ENCODE data around the gene PHF10.
"Not testable (repeated sequence)": the region's sequence is repeated elsewhere in the genome, so short reads cannot be mapped to it uniquely, and the experiment has no call there.

PHF10 gene

DNA sequence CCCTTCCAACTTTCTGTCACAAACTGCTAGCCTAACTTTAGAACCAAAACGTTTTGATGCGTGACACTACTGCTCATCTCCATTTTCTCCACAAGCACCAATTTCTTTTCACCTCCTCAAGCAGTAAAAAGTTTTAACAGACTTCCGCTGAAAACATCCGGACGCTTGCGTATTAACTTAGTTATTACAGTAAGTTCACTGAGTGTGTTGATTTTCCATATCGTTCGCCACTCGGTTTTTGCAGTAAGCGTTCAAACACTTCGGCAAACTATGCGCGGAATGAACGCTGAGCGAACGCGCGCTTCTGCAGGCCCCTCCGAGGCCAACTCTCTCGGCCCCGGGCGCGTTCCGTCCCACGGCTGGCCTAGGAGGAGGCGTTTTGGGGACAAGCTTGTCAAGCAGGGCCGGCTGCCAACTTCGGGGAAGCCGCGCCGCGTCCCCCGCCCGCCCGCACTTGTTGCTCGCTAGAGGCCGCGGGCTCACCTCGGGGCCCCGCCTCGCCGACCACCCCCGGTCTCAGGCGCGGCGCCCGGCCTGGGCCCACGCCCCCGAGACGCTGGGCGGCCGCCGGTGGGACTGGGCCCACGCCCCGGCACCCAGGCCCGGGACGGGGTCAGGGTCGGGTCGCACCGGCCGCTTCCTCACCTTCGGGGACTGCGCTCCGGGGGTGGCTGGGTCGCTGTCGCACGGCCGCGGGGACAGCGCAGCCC, 945 bp downstream of the PHF10 start:
- peak; percentile 34 to 42 for DNase-seq (ENCODE audit: low read depth in 2 of 2)

DNA sequence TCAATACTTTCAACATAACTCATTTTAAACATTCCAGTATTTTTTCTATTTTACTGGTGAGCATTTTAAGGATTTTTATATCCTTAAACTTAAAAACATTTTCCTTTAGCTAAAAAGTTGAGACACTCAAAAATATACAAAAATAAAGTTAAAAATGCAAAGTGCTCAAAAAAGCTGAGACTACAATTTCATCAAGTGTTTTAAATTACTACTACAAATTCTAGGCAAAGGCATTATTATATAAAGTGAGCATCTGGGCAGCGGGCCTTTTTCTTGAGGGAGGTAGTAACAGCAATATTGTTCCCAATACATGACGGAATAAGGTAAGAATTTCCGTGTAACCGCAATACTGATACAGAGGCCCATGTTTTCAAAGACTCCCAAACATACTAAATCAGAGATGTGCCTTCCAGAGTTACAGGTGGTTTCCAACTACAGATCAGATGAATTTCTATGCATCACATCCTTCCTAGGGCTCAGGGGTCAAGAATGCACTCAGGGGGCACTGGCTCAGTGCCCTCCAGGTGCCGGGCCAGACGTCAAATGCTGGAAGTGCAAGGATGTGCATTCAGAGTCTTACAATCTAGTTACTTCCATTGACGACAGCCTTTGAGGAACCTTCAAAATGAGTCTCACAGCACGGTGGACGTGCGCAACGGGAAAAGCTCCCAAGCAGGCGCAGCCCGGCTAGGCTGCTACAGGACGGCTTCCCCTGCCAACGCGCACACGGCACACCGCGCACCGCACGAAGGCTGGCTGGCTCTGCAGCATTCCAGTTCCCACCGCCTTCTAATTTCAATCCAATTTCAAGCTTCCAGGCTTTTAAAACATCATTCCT, 1.7 kb downstream of the PHF10 start:
- DNase-seq (ENCODE audit: low read depth in 2 of 2): no peak

DNA sequence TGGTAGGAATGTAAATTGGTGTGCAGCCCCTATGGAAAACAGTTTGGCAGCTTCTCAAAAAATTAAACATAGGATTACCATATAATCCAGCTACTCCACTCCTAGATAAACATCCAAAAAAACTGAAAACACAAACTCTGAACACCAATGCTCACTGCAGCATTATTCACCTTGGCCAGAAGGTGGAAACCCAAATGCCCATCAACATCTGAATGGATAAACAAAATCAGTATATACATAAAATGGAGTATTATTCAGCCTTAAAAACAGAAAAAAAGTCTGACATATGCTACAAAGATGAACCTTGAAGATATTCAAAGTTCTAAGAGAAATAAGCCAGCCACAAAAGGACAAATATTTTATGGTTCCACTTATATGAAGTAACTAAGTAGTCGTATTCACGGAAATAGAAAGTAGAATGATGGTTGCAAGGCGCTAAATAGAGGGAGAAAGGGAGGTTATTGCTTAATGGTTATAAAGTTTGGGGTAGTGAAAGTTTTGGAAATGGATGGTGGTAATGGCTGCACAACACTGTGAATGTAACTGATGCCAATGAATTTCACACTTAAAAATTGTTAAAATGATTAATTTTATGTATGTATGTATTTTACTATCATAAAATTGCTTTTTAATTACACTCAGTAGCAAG, 4.0 kb downstream of the PHF10 start:
- DNase-seq (ENCODE audit: low read depth in 2 of 2): no peak

DNA sequence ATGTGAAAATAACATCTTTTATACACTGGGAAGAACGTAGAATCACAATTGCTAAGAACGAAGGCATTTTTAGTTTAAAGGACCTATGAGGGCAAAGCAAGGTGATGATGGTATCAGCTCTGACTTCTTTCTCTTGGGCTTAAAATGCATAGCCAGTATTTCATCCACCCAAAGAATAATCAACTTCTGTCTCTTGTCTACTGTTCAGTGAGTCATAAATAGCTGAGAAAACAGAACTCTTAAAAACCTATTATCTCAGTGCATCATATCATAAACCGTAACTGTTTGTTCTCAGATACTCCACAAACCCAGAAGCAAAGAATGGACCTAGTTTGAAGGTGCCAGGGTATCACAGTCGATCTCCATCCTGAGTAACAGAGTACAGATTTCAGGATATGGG, 5.2 kb downstream of the PHF10 start:
- DNase-seq (ENCODE audit: low read depth in 2 of 2): no peak

DNA sequence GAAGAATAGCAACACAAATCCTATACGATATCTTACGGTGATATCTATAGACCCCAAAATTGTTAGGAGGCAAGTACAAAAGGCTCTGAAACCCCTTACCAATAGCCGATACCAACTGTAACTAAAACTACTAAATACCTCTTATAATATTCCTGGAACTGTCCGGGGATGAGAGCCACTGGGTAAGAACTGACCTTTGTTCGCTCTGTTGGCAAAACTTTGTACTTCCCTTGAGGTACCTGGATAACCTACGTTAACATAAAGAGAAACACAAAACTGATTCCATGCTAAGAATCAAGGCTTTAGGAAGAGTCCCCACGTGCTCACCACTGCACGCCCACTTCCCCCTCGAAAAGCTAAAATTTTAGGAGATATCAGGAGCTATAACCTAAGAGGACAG, 9.7 kb downstream of the PHF10 start:
- DNase-seq (ENCODE audit: low read depth in 2 of 2): no peak

DNA sequence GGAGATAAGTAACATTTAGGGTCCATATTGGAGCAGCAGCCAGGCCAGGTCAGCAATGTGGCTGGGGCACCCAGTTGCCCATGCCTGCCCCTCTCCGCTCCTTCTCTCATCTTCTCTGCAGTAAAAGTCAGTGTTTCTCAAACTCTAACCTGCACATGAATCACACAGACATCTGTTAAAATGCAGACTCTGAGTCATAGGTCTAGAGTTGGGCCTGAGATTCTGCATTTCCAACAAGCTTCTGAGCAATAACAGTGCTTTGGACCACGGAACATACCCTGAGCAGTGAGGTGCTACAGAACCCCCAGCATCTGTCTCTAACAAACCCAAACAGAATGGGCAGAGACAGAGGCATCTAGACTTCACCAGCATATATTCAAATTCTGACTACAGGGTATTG, 10.1 kb downstream of the PHF10 start:
- no peak for DNase-seq (ENCODE audit: low read depth in 2 of 2)

DNA sequence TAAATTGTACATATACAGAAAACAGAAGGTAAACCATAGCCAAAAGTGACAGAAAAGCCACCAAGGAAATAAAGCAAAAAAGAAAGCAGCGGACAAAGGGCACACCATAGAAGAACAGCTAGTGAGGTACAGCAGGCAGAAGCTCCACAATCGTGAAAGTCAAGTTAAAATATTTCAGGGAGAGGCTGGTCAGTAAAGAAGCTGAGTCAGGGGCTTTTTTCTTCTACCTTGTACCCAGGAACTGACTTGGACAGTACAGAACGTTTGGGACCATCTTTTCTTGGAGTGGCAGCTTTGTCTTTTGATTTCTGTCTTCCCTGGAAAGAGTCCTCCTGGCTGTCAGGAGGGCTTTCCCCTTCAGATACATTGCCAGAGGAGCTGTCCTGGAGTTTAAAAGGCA, 14.3 kb downstream of the PHF10 start:
- no peak for DNase-seq (ENCODE audit: low read depth in 2 of 2)

DNA sequence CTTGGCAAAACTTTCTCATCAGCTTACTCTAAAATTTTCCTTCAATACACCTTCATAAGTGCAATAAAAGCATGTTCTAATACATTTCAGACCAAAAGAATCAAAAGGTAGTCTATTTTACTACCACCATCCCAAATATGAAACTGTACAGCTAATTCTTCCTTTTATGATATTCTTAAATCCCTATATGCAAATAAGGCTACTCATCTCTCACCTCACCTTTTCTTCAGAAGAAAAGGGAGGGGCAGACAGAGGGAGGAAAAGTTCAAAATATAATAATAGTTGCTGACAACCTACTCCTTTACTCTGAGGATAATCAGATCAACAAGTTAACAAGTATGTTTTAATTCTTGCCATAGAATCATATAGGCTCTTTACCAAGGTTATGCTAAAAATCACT, 15.0 kb downstream of the PHF10 start:
- no peak for DNase-seq (ENCODE audit: low read depth in 2 of 2)

DNA sequence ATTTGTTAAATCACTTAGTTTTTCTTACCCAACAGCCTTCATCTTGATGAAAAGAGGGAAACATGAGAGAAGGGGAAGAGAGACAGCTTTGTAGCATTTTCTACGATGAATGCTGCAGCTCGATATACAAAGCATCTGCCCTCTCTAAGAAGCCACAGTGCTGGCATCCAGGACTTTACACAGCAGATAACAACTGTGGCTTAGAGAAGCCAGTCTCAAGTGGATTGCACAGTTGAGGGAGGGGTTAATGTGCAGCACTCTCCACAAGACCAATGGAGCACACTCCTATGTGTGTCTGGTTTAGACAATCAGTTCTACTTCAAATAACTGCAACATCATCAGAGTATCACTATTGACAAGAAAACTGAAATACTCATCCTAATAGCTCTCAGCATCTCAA, 16.5 kb downstream of the PHF10 start:
- DNase-seq (ENCODE audit: low read depth in 2 of 2): no peak

DNA sequence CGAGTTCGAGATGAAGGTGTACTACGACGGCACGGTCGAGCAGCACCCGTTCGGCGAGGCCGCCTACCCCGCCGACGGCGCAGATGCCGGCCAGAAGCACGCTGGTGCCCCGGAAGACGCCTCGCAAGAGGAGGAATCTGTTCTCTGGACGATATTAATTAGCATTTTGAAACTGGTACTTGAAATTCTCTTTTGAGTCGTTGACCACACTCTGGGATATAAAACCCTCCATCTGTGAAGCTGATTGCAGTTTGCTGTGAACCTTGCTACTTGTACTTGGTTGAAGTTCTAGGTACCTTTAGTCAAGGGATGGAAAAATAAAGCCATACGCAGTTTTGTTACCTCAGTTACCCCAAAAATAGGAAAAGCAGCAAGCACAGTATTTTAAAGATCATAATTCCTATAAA, 21.5 kb downstream of the PHF10 start:
- DNase-seq (ENCODE audit: low read depth in 2 of 2): no peak

DNA sequence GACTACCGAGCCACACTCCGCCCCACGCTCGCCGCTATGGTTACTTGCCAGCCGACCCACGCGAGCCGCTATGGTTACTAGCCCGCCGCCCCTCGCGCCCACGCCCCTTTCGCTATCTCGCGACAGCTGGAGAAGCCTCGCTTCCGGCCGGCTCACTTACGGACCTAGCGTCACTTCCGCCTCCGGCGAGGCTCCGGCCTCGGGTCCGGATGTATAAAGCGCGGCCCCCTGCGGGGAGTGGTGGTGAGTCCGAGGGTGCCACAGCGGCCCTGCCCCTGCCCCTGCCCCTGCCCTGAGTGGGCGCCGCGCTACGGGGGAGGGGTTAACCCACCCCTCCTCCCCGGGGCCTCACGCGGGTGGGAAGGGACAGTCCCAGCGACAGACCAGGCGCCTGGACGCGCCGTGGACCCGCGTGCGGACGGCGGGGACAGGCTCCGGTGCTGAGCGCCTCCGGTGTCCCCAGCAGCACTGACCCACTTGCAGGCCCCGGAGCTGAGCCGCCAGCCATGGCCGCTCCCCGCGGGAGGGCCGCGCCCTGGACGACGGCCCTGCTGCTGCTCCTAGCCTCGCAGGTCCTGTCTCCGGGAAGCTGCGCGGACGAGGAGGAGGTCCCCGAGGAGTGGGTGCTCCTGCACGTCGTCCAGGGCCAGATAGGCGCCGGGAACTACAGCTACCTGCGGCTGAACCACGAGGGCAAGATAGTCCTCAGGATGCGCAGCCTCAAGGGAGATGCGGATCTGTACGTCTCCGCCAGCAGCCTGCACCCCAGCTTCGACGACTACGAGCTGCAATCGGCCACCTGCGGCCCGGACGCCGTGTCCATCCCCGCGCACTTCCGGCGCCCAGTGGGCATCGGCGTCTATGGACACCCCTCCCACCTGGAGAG, 22.1 kb downstream of the PHF10 start, which contains the start of the genes C6orf120 and WDR27:
TSS of gene C6orf120 (plus strand) at position 173 of the 886 bp plus-strand sequence. CDS start at position 507, 334 bp downstream.
TSS of gene WDR27 (minus strand) at position 76 of the 886 bp plus-strand sequence. CDS start 13,024 bp downstream, outside the sequence.
- DNase-seq (ENCODE audit: low read depth in 2 of 2): peak; percentile 97 to 98

DNA sequence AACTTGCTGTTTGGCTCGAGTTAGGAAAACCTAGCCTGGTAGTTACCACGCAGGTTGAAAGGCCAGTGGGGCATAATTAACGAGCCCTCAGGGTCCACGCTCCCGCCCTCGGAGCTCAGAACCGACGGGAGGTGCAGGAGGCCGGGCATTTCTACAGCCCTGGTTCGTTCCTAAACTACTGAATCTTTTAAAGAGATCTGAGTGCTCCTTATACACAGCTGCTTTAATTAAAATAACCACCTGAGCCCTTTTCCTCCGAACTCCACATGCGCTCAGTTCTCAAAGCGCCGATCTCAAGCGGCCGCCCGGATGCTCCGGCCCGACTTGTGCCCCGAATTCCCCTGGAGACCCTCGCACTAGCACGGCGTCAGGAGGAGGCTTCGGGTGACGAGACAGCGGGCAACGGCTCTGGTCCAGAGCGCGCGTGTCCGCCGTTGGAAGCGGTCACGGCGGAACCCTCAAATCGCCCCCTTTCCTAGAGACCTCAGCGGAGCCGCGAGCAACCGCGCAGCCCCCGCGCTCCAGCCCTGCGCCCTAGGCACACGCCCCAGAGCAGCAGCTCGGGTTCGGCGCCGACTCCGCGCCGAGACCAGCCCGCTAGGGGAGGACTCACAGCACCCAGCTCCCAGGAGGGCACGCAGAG, 22.9 kb downstream of the PHF10 start:
- DNase-seq (ENCODE audit: low read depth in 2 of 2): no peak

DNA sequence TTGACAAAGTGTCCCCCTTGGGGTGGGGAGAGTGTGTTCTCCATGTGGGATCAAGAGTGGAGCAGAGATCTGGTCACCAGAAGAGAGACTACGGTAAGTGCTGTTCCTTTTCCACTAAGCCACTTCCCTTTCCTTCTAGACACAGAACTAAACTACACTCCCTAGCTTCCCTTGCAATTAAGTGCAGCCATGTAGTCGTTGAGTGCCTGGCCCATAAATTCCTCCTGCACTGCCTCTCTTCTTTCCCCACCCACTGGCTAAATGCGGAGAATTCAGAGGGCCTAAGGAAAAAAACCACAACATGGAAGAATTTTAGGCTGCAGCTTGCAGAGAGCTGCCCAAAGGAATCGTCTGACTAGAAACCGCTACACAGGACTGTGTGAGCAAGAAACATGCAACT, 24.0 kb downstream of the PHF10 start:
- no peak for DNase-seq (ENCODE audit: low read depth in 2 of 2)

DNA sequence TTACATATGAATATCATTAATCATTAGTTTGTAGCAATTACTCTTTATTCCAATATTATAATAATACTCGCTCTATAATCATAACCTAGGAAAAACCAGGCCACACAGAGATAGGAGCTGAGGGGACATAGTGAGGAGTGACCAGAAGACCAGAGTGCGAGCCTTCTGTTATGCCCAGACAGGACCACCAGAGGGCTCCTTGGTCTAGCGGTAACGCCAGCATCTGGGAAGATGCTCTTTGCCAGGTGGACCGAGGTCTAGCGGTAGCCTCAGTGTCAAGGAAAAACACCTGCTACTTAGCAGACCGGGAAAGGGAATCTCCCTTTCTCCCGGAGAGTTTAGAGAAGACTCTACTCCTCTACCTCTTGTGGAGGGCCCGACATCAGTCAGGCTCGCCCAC, 27.2 kb downstream of the PHF10 start:
- DNase-seq (ENCODE audit: low read depth in 2 of 2): not testable (repeated sequence)

DNA sequence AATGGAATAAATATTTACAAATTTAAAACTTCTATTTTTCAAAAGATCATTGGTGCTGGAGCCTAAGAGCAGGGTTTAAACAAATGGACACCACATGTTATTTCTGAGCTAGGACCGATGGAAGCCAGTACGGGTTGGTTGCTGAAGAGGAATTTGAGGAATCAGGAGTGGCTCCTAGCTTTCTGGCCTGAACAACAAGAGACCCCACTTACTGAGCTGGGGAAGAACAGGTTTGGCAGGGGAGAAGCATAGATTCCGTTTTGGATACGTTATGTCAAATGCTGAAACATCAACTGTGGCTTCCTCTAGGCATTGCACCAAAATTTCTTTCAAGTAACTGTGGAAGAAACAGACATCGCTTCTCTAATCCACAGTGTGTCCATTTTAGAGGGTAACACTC, 29.2 kb downstream of the PHF10 start:
- no peak for DNase-seq (ENCODE audit: low read depth in 2 of 2)

DNA sequence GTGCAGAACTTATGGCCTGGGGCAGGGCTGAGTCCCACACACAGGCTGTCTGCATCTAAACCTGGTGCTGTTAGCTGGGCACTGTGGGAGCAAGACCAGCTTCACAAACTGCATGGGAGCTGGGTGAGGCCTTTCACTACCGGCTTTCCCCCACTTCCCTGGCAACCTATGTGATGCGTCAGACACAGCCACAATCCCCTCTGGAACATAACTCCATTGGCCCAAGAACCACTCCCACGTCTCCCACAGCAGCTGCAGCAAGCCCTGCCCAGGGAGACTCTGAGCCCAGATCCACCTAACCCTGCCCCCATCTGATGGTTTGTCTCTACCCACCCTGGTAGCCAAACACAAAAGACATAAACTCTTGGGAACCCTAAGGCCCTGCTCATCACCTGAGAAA, 31.8 kb downstream of the PHF10 start:
- no peak for DNase-seq (ENCODE audit: low read depth in 2 of 2)

DNA sequence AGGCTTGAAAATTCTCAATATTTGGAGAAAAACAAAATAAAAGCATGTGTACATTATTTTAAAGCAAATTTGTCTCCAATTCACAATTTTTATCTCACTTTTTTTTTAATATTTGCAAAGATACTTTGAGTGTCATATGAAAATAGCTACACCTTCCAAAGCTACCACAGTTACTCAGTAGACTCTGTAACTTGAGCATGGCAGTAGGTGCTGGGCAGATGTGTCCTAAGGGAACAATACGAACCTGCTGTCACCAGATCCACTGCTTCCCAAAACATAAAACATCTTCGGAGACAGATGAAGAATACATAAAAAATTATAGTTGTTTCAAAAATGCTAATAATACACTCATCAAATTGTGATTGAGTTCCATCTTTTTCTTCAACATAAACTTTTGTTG, 33.0 kb downstream of the PHF10 start:
- no peak for DNase-seq (ENCODE audit: low read depth in 2 of 2)

DNA sequence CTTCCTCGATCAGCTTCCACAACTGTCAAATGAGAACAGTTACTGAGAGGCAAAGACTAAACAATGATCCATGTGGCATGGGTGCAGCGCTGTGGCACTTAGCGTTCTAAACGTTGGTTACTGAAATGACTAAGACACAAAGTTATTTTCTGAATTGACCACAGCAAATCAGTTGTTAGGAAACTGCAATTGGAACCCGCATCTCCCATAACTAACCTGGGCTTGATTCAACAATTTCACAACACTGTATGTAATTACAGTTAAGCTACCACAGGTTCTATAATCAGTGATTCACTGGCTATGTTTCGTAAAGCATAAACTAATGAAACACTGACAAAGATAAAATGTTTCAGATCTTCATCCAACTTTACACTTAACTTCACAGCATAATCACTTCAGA, 35.0 kb downstream of the PHF10 start:
- no peak for DNase-seq (ENCODE audit: low read depth in 2 of 2)

DNA sequence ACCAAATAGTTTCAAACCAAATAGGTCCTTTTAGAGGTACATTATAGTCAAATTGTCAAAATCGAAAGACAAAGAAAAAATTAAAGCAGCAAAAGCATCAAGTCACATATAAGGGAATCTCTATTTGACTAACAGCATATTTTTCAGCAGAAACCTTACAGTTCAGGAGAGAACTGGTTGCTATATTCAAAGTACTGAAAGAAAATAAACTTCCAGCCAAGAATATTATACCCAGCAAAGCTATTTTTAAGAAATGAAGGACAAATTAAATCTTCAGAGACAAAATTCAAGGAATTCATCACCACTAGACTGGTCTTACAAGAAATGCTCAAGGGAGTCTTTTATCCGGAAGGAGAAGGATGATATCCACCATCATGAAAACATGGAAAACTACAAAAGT, 38.4 kb downstream of the PHF10 start:
- no peak for DNase-seq (ENCODE audit: low read depth in 2 of 2)

DNA sequence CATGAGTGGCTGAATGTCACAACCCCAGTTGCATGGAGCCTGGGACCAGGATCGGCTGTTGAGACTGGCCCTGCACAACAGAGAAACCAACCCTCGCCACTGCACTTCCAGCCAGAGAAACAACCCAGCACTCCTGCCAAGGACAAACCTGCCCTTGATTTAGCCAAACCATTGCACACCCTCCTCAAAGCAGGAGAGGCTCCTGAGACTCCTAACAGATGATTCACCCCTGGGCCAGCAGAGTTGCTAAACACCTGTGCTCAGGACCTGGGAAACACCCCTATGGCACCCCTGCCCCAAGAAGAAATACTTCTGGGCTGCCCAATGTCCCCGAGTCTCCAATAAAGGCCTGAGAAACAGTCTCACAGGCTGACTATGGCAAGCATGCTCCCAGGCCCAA, 40.2 kb downstream of the PHF10 start:
- DNase-seq (ENCODE audit: low read depth in 2 of 2): no peak

DNA sequence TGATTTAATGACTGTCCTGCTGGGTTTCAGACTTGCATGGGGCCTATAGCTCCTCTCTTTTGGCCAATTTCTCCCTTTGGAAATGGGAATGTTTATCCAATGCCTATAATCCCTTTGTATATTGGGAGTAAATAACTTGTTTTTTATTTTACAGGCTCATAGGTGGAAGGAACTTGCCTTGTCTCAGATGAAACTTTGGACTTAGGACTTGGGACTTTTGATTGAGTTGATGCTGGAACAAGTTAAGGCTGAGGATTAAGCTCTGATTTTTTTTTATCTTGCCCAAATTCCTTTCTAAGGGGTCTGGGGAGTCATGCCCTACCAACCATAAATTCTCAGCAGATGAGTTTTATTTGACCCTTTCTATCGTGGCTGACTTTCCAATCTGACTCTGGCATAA, 46.0 kb downstream of the PHF10 start:
- no peak for DNase-seq (ENCODE audit: low read depth in 2 of 2)
